ENCODE measurements around the gene PHACTR3. TPM values are rescaled to one million over a fixed set of nuclear protein-coding genes. Genes with fewer than 3 reads are reported as not detected.

Gene PHACTR3
- total RNA-seq, 1 donor from 2014 or later: 0.14 TPM

GRCh38 chr20:59627298-59627697 lies 23.0 kb downstream of the PHACTR3 start:
- H4K20me1 ChIP-seq (ENCODE audit: insufficient read depth, low read length): no peaks in the 10 kb centered on the region
- Mint-ChIP-seq H3K9me3 (ENCODE audit: unreplicated experiment) (peaks cover 8% of the 10 kb centered on the region), H3K36me3 (ENCODE audit: low read depth, unreplicated experiment) (no peaks in the 10 kb centered on the region), H3K27ac (ENCODE audit: unreplicated experiment) (no peak overlapping the region), H3K4me1 (ENCODE audit: low read depth, unreplicated experiment) (no peaks in the 10 kb centered on the region), H3K27me3 (ENCODE audit: low read depth, unreplicated experiment) (peaks cover 51% of the 10 kb centered on the region), H3K4me3 (ENCODE audit: unreplicated experiment) (no peak overlapping the region)
- H3K9me3 ChIP-seq (ENCODE audit: insufficient read depth, low read depth, low read length): peaks cover 5% of the 10 kb centered on the region
- H3K4me2 ChIP-seq (ENCODE audit: low read length): no peak overlapping the region
- H3K27me3 ChIP-seq (ENCODE audit: insufficient read depth, low read length): no peaks in the 10 kb centered on the region
- H3K36me3 ChIP-seq (ENCODE audit: insufficient read depth, low read length): no peaks in the 10 kb centered on the region
- no peak for TF ChIP-seq EZH2 (IDR thresholded peaks at IDR 0.05; ENCODE audit: insufficient read depth, low read length)
- TF ChIP-seq CTCF (IDR thresholded peaks at IDR 0.05; ENCODE audit: insufficient read depth, low read depth, low read length): no peak
- no peaks in the 10 kb centered on the region for H3K4me1 ChIP-seq (ENCODE audit: insufficient read depth, low read length)
- DNase-seq (ENCODE audit: low read depth) (no peak), FAIRE-seq (no peak)
- no peak overlapping the region for H3K9ac ChIP-seq (ENCODE audit: low read length)
- H3K27ac ChIP-seq (ENCODE audit: low read depth, low read length): no peak overlapping the region
- H3K4me3 ChIP-seq (ENCODE audit: insufficient read depth, low read depth, low read length): no peak overlapping the region
- H3K79me2 ChIP-seq (ENCODE audit: insufficient read depth, low read length): no peaks in the 10 kb centered on the region
- H2AFZ ChIP-seq (ENCODE audit: low read depth, low read length): no peak overlapping the region

GRCh38 chr20:59628171-59628570 lies 23.8 kb downstream of the PHACTR3 start:
- H3K4me1 ChIP-seq (ENCODE audit: insufficient read depth, low read length): no peaks in the 10 kb centered on the region
- Mint-ChIP-seq H3K4me3 (ENCODE audit: unreplicated experiment) (no peak overlapping the region), H3K27me3 (ENCODE audit: low read depth, unreplicated experiment) (peaks cover 56% of the 10 kb centered on the region), H3K27ac (ENCODE audit: unreplicated experiment) (no peak overlapping the region), H3K9me3 (ENCODE audit: unreplicated experiment) (peaks cover 8% of the 10 kb centered on the region), H3K36me3 (ENCODE audit: low read depth, unreplicated experiment) (no peaks in the 10 kb centered on the region), H3K4me1 (ENCODE audit: low read depth, unreplicated experiment) (no peaks in the 10 kb centered on the region)
- H3K9ac ChIP-seq (ENCODE audit: low read length): no peak overlapping the region
- no peak overlapping the region for H3K27ac ChIP-seq (ENCODE audit: low read depth, low read length)
- no peak overlapping the region for H3K4me3 ChIP-seq (ENCODE audit: insufficient read depth, low read depth, low read length)
- DNase-seq (ENCODE audit: low read depth) (no peak), FAIRE-seq (no peak)
- TF ChIP-seq EZH2 (IDR thresholded peaks at IDR 0.05; ENCODE audit: insufficient read depth, low read length) (no peak), CTCF (IDR thresholded peaks at IDR 0.05; ENCODE audit: insufficient read depth, low read depth, low read length) (no peak)
- H2AFZ ChIP-seq (ENCODE audit: low read depth, low read length): no peak overlapping the region
- no peaks in the 10 kb centered on the region for H3K27me3 ChIP-seq (ENCODE audit: insufficient read depth, low read length)
- no peaks in the 10 kb centered on the region for H4K20me1 ChIP-seq (ENCODE audit: insufficient read depth, low read length)
- H3K9me3 ChIP-seq (ENCODE audit: insufficient read depth, low read depth, low read length): peaks cover 8% of the 10 kb centered on the region
- H3K4me2 ChIP-seq (ENCODE audit: low read length): no peak overlapping the region
- no peaks in the 10 kb centered on the region for H3K79me2 ChIP-seq (ENCODE audit: insufficient read depth, low read length)
- H3K36me3 ChIP-seq (ENCODE audit: insufficient read depth, low read length): no peaks in the 10 kb centered on the region

- Histone ChIP-seq H3K36me3 (ENCODE audit: insufficient read depth, low read length) (no peaks in the 10 kb centered on the region), H4K20me1 (ENCODE audit: insufficient read depth, low read length) (no peaks in the 10 kb centered on the region), H2AFZ (ENCODE audit: low read depth, low read length) (no peak overlapping the region), H3K27me3 (ENCODE audit: insufficient read depth, low read length) (no peaks in the 10 kb centered on the region), H3K4me2 (ENCODE audit: low read length) (no peak overlapping the region), H3K4me1 (ENCODE audit: insufficient read depth, low read length) (no peaks in the 10 kb centered on the region), H3K9me3 (ENCODE audit: insufficient read depth, low read depth, low read length) (peaks cover 8% of the 10 kb centered on the region), H3K9ac (ENCODE audit: low read length) (no peak overlapping the region), H3K4me3 (ENCODE audit: insufficient read depth, low read depth, low read length) (no peak overlapping the region), H3K27ac (ENCODE audit: low read depth, low read length) (no peak overlapping the region), H3K79me2 (ENCODE audit: insufficient read depth, low read length) (no peaks in the 10 kb centered on the region)
- FAIRE-seq (no peak), DNase-seq (ENCODE audit: low read depth) (no peak)
- Mint-ChIP-seq H3K9me3 (ENCODE audit: unreplicated experiment) (peaks cover 8% of the 10 kb centered on the region), H3K4me1 (ENCODE audit: low read depth, unreplicated experiment) (no peaks in the 10 kb centered on the region), H3K27ac (ENCODE audit: unreplicated experiment) (no peak overlapping the region), H3K36me3 (ENCODE audit: low read depth, unreplicated experiment) (no peaks in the 10 kb centered on the region), H3K27me3 (ENCODE audit: low read depth, unreplicated experiment) (peaks cover 51% of the 10 kb centered on the region), H3K4me3 (ENCODE audit: unreplicated experiment) (no peak overlapping the region)
- no peak for TF ChIP-seq CTCF (IDR thresholded peaks at IDR 0.05; ENCODE audit: insufficient read depth, low read depth, low read length)
- TF ChIP-seq EZH2 (IDR thresholded peaks at IDR 0.05; ENCODE audit: insufficient read depth, low read length): no peak
Observed at GRCh38 chr20:59629141-59630045, 25.1 kb downstream of the PHACTR3 start.

Measured in astrocyte (in vitro differentiated cells and primary cell).